ENCODE data around the gene PRICKLE4.
A peak's percentile ranks its signal among the peaks of the same experiment; 100 is the strongest.
"Not testable (repeated sequence)": the region's sequence is repeated elsewhere in the genome, so short reads cannot be mapped to it uniquely, and the experiment has no call there.

The PRICKLE4 gene

DNA sequence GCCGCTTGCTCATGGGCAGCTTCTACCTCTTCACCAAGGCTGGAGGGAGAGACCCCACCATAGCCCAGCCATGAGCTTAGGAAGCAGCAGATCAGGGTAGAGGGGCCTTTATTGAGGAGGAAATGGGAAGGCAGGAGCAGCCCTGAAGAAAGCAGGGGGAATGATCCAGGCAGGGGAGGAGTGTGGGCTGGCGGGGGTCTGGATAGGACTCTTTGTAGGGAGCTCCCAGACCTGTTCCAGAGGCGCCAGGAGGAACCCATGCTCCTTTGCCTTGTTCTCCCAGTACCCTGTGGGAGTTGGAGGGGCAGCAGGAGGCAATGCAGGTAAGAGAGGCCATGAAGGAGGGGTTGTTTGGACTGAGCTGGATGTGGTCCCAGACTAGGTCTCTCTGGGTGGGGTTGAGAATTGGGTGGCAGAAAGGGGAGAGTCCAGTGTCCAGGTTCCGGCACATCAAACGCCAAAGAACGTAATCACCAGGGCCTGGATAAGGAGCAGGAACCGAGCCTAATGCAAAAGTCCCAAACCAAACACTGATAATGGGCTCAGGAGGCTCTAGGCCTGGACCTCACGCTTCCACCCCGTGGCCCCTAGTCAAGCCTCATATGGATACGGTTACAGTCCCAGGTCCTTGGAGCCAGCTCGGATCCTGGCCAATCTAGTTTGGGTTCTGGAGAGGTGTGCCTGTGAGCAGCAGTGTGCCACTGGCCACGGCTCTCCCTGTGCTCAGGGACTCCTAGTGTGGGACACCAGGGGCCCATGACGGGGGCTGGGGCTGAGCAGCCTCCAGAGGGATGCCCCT, 21.3 kb upstream of the PRICKLE4 start:
- Mint-ChIP-seq H3K4me1 (no peaks in the 10 kb centered on the region), H3K27me3 (peaks cover 15% of the 10 kb centered on the region), H3K9me3 (no peaks in the 10 kb centered on the region), H3K36me3 (no peaks in the 10 kb centered on the region), H3K27ac (no peak overlapping the region), H3K4me3 (no peak overlapping the region)
- ATAC-seq = no peak

DNA sequence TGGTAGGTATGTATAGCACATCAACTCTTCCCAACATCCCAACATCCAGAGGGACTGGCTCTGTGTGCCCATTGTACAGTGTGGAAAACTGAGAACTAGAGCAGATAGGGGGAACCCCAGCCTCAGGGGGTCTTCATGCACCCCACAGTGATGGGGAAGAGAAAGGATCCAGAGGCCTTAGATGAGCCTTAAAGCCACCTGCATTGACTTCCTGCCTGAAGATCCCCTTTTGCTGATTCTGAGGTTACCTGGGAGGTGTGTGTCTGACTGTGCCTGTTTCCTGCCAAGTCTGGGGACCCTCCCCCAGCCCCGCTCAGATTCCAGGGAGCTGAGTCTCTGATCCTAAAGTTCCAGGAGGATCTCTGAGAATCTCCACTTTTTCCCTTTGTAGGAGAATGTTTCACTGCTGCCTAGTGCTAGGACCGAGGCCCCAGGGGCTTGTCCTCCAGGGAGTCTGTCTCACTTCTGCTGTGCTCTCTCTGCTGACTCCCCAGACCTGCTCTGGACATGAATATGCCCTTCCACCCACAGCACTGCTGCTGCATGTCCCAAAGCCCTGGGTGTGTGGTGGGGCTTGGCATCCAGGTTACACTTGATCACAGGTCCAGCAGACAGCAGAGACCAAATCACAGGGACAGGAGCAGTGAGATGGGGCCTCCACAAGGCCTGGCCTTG, 20.5 kb upstream of the PRICKLE4 start:
- H3K27ac Mint-ChIP-seq = no peak overlapping the region
- H3K4me1 Mint-ChIP-seq = no peaks in the 10 kb centered on the region
- ATAC-seq = peak; percentile 46
- H3K4me3 Mint-ChIP-seq = no peak overlapping the region
- H3K9me3 Mint-ChIP-seq = no peaks in the 10 kb centered on the region
- H3K27me3 Mint-ChIP-seq = peaks cover 15% of the 10 kb centered on the region
- no peaks in the 10 kb centered on the region for H3K36me3 Mint-ChIP-seq

DNA sequence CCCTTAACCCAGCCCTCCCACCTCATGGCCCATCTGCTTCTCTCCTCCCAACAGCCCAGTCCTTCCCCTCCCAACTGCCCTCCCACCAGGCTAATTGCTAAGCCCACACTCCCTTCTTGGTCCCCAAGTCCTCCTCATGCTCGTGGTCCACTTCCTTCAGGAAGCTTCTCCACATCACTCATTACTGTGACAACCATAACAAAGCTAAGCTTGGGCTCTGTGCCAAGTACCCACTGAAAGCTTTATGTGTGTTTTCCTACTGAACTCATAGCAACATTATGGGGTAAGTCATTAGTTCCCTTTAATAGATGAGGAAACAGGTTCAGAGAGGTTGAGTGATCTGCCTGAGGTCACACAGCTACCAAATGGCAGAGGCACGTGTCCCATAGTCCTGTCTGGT, 17.1 kb upstream of the PRICKLE4 start:
- Mint-ChIP-seq H3K9me3 (no peaks in the 10 kb centered on the region), H3K4me1 (no peaks in the 10 kb centered on the region), H3K4me3 (no peak overlapping the region), H3K36me3 (no peaks in the 10 kb centered on the region), H3K27ac (no peak overlapping the region), H3K27me3 (no peaks in the 10 kb centered on the region)
- ATAC-seq = no peak

DNA sequence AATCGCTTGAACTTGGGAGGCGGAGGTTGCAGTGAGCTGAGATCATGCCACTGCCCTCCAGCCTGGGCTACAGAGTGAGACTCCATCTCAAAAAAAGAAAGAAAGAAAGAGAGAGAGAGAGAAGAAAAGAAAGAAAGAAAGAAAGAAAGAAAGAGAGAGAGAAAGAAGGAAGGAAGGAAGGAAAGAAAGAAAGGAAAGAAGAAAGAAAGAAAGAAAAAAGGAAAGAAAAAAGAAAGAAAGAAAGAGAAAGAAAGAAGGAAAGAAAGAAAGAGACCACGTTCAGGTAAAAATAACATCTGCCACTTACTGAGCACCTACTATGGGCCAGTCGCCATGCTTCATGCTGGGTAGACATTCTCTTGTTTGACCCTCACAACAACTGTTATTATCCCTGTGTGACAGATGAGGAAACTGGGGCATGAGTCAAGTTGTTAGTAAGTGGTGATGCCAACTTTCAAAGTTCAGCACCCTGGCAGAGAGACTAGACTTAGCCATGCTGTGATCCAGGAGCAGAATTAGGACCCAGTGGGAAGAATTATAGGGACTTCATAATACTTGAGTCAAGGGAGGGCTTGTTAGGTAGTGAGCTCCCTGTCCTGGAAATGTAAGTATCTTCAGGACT, 14.4 kb upstream of the PRICKLE4 start:
- not testable (repeated sequence) for H3K4me1 Mint-ChIP-seq, H3K9me3 Mint-ChIP-seq, ATAC-seq, H3K4me3 Mint-ChIP-seq, H3K27me3 Mint-ChIP-seq, H3K27ac Mint-ChIP-seq
- peaks cover 11% of the 10 kb centered on the region for H3K36me3 Mint-ChIP-seq

DNA sequence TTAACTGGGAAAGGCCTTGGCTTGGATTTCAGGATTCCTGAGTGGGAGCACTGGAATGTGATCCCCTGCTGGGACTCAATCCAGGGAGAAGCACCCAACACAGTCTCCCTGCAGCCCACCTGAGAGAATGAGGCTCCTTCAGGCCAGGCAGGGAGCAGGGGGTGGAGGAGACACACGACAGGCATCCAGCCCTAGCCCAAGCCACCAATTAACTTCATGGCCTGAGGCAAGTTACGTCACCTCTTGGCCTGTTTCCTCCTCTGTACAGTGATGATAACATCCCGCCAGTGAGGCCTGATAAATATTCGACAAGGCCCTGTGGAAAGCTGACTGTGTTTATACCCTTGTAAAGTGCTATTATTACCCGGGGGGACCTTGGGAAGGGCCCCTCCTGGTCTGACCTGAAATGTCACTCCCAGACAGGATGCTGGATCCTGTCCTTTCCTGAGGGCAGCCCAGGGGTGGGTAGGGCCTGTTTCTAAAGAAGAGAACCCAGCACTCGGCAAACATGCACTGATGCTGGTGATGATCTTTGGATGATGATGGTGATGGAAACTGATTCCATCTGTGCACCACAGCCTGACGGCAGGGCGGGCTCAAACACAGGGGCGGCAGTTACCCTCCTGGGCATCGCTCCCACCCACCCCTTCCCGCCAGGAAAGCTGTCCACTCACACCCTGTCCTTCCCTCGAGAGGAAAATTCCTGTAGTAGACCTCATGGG, 13.3 kb upstream of the PRICKLE4 start:
- Mint-ChIP-seq H3K4me3 (no peak overlapping the region), H3K27me3 (no peaks in the 10 kb centered on the region), H3K36me3 (peaks cover 15% of the 10 kb centered on the region), H3K9me3 (no peaks in the 10 kb centered on the region), H3K4me1 (no peaks in the 10 kb centered on the region), H3K27ac (no peak overlapping the region)
- no peak for ATAC-seq

DNA sequence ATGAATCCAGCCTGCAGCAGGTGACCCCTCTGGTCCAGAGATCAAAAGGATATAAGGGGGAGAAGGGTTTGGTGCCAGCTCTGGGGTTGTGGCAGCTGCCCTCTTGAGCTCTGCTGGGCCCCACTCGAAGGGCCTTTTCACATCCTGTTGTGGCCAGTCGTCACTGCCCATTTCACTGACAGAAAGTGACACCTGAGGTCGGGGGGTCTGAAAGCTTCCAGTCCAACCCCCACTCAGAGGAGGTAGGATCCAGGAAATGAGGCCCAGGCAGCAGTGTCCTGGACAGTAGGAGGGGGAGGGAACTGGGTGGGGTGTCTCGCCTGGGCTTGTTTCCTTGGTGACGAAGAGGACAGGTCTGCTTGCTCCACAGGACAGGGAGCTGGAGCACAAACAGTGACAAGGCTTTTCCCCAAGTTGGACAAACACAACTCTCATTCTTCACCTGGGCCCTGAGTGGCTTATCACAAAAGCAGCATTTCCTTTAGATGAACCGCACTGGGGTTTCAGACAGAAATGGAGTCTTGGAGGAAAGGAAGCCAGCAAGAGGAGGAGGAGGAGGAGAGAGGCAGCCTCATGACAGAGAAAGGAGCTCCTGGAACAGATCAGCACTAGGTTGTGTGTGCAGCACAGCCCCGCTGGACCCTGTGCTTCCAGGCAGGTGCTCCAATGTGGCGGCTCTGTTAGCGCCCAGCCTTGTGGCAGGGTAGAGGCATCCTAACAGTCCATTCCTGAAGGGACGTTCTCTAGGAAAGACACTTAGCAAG, 11.9 kb upstream of the PRICKLE4 start:
- Mint-ChIP-seq H3K27me3 (no peaks in the 10 kb centered on the region), H3K36me3 (peaks cover 15% of the 10 kb centered on the region), H3K9me3 (no peaks in the 10 kb centered on the region), H3K4me3 (no peak overlapping the region), H3K27ac (no peak overlapping the region), H3K4me1 (no peaks in the 10 kb centered on the region)
- no peak for ATAC-seq

DNA sequence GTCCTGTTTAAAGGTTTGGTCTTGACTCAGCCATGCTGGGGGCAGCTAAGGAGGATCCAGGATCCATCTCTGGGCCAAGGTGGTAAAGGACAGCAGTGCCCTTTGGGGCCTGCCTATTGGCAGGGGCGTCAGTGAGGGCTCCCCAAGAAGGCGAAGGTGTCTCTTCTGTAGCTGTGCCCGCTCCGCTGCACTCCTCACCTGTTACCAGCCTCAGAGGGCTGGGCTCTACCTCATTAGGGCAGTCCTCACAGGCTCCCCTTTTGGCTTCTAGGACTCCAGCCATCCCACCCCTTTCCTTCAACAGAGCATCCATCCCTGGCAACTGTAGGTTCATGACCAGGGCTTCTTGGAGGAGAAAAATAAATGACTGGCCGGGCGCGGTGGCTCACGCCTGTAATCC, 11.2 kb upstream of the PRICKLE4 start:
- H3K36me3 Mint-ChIP-seq = peaks cover 21% of the 10 kb centered on the region
- H3K27me3 Mint-ChIP-seq = no peaks in the 10 kb centered on the region
- no peaks in the 10 kb centered on the region for H3K9me3 Mint-ChIP-seq
- no peak overlapping the region for H3K4me3 Mint-ChIP-seq
- no peaks in the 10 kb centered on the region for H3K4me1 Mint-ChIP-seq
- H3K27ac Mint-ChIP-seq = no peak overlapping the region
- no peak for ATAC-seq

DNA sequence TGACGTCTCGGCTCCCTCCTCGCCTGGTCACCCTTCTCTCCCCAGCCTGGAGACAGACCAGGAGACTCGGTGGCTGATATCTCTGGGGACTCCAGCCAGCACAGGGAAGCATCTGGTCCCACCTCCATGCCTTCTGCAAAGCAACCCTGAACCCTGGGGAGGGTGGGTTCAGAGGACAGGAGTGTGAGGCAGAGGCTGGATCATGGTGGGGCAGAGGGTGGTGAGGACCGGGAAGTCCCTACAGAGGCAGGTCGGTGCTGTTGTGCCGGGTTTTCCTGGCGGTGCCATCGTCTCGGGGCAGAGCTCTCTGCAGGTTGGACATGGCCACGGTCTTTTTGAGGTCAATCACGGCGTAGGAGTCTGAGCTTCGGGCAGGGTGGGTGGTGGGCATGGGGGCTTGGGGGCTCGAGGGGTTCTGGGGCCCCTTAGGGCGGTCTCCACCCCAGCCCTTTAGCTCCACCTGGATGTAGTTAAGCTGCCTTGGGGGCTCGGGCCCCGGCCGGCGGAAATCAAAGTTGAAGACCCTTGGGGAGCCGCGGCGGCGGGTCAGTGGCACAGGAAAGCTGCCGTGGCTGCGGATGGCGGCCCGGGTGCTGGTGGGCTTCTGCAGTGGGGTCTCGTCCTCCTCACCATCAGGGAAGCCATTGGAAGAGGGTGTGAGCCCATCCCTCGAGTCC, 10.1 kb upstream of the PRICKLE4 start:
- ATAC-seq = no peak
- H3K27ac Mint-ChIP-seq = no peak overlapping the region
- H3K36me3 Mint-ChIP-seq = peaks cover 32% of the 10 kb centered on the region
- H3K4me3 Mint-ChIP-seq = no peak overlapping the region
- no peaks in the 10 kb centered on the region for H3K27me3 Mint-ChIP-seq
- H3K9me3 Mint-ChIP-seq = no peaks in the 10 kb centered on the region
- no peaks in the 10 kb centered on the region for H3K4me1 Mint-ChIP-seq

DNA sequence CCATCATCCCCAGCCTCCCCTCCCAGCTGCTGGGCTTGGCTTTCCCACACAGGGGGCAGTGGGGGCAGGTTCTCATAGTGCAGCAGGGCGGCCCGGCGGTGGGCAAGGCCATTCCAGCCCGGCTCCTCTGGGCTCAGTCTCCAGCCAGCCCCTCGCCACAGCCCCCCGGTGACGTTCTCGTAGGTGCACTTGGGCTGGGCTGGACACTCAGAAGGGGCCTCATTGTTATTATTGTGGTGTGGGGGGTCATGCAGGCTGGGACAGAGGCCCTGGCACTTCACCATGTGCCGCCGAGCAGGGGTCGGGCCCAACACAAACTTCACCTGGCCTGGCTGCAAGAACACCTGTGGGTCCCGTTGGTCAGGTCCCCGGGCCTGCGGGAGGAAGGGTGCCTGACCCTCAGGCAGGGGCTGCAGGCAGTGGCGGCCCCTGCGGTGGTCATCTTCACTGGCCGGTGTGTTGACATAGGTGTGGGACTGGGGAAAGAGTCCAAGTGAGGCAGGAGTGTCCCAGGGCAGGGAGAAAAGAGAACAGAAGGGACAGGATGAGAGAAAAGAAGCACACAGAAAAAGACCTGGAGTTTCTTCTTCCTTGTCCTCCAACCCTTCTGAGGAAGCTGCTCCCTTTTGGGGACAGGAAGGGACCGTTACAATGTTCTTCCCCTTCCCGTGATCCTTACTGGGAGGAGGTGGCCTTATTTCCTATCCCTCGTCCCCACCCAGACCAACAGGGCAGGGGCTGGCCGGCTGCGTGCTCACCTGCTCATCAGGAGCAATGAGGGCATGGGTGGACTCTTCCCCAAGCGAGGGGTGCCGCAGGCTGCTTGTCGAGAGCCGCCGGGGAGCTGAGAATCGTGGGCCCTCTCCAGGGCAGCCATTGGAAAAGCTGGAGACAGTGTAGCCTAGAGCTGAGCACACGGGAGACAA, 9.3 kb upstream of the PRICKLE4 start:
- no peak for ATAC-seq
- Mint-ChIP-seq H3K36me3 (peaks cover 33% of the 10 kb centered on the region), H3K9me3 (no peaks in the 10 kb centered on the region), H3K4me1 (no peaks in the 10 kb centered on the region), H3K4me3 (no peak overlapping the region), H3K27me3 (no peaks in the 10 kb centered on the region), H3K27ac (no peak overlapping the region)

DNA sequence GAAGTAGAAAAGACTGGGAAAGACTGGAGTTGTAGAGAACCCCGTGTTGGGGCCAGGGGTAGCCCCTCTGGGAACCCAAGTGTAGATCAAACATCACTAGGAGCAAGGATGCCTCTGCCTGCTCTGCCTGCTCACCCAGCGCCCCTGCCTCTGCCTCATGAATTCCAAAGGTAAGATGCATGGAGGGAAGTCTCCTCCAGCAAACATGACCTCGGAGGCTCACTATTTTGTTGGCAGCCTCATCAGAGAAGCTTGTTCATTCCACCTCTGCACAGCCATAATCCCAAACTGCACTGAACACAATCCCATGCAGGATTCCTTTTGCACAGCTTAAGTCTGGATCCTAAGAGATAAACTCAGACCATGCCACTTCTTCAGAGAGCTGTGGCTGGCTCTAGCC, 5.7 kb upstream of the PRICKLE4 start:
- Mint-ChIP-seq H3K4me3 (no peak overlapping the region), H3K9me3 (no peaks in the 10 kb centered on the region), H3K36me3 (peaks cover 33% of the 10 kb centered on the region), H3K27ac (no peak overlapping the region), H3K27me3 (no peaks in the 10 kb centered on the region), H3K4me1 (peaks cover 9% of the 10 kb centered on the region)
- ATAC-seq = no peak

DNA sequence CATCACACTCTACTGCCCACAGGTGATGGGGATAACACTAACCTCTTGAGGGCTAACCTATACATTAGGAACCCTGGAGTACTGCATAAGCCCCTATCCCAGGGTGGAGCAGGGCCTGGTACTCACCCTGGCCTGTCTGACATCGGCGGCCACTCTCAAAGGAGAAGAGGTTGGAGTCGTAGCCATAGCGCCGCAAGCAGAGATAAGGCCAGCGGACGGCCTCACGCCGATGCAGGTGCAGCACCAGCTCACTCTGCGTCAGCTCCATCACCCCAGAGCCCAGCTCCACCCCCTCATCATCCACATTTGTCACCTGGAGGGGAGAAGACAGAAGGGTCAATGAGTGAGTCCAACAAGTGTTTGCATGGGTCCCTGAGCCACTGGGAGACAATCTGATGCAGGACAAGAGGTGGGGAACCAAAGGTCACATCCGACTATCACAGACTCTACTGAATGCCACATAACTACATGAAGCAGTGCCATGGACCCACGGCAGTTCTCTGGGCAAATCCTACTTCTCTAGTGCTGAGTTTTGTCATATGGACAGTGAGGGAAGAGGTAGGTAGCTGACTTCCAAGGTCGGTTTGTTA, 5.2 kb upstream of the PRICKLE4 start:
- Mint-ChIP-seq H3K9me3 (no peaks in the 10 kb centered on the region), H3K27ac (no peak overlapping the region), H3K36me3 (peaks cover 30% of the 10 kb centered on the region), H3K27me3 (no peaks in the 10 kb centered on the region), H3K4me1 (peaks cover 9% of the 10 kb centered on the region), H3K4me3 (no peak overlapping the region)
- ATAC-seq = no peak

DNA sequence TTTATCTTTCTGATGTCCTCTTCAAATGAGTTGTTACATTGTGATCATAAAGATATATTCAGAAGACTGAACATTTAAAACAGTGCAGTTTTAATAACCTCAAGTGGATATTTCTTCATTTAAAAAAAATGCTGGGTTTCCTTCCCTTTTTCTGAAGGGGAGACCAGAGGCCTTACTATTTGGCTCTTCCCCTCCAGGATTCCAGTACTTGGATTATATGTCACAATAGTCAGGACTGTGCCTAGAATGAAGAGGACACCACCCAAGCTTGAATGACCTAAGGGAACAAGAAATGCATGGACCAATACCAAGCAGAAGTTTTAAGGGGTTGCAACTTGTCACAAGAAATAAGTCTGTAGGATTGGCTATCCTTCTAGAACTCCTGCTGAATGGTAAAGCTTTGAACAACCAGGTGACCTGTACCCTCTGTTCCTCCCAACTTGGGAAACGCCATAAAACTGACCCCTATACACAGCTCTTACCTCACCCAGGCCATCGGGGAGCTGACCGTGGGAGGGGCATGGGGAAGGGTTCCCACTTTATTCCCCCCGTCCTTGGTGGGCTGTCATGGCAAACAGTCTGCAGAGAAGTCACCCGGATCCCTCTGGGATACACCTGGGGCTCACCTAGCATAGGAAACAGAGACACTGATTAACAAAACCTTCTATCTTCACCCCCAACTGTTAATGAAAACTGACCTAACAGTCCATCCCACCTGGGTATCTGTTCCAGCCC, 2.9 kb upstream of the PRICKLE4 start:
- Mint-ChIP-seq H3K9me3 (no peaks in the 10 kb centered on the region), H3K27me3 (no peaks in the 10 kb centered on the region), H3K4me3 (no peak overlapping the region), H3K27ac (no peak overlapping the region), H3K36me3 (peaks cover 18% of the 10 kb centered on the region), H3K4me1 (peaks cover 19% of the 10 kb centered on the region)
- no peak for ATAC-seq

DNA sequence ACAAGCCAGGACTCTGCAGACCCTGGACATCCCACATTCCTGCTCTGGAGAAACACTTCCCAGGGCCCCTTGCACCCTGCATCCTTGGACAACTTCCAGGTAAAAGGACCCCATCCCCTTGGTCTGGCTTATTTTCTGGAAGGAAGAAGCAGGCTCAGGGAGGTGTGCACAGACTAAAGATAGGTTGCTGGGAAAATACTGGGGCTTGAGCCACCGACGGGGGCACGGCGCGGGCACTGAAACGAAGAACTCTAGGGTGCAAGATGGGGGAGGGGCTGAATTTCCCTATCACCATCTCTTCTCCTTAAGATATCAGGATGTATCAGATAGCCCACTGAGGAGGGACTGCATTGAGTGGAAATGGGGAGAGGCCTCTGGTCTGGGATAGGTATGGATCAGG, 1.7 kb upstream of the PRICKLE4 start:
- no peaks in the 10 kb centered on the region for H3K27me3 Mint-ChIP-seq
- H3K36me3 Mint-ChIP-seq = peaks cover 17% of the 10 kb centered on the region
- peaks cover 19% of the 10 kb centered on the region for H3K4me1 Mint-ChIP-seq
- no peaks in the 10 kb centered on the region for H3K9me3 Mint-ChIP-seq
- no peak for ATAC-seq
- peak overlapping the region; percentile 98 for H3K4me3 Mint-ChIP-seq
- H3K27ac Mint-ChIP-seq = peak overlapping the region; percentile 73

Data from stimulated activated memory B cell treated with anti-CD40 and anti-IgM and Interleukin-4, amounts not matched to agents 10 μg/mL and 1 μg/mL and 100 μg/mL, for 72 hours (primary cell).